Lower lobe of right lung (tissue), 2 donors: Measurements from ENCODE around the gene OIP5. TPM values are rescaled to one million over a fixed set of nuclear protein-coding genes. Genes with fewer than 3 reads are reported as not detected.
"Not testable (repeated sequence)": the region's sequence is repeated elsewhere in the genome, so short reads cannot be mapped to it uniquely, and the experiment has no call there.

Experiments
- ATAC-seq, 2 donors: fragments of 200-7000 bp; cut with Tn5 transposase; one replicate each; pipeline ENCODE4 v1.9.1; 2020 to 2022; ENCODE audit warnings: mild to moderate bottlenecking in 2 of 2, moderate library complexity in 2 of 2
- DNase-seq: peaks from one replicate; pipeline ENCODE4 v3.0.0-alpha.2; 2020
- H3K27ac ChIP-seq: fragments of 200-600 bp; one replicate; pipeline ENCODE4 v1.8.0; 2022
- H3K27me3 ChIP-seq: fragments of 200-600 bp; one replicate; pipeline ENCODE4 v1.8.0; 2022; ENCODE audit warnings: low read depth
- H3K36me3 ChIP-seq: fragments of 200-600 bp; one replicate; pipeline ENCODE4 v1.8.0; 2022; ENCODE audit warnings: mild to moderate bottlenecking
- H3K4me1 ChIP-seq: fragments of 200-600 bp; one replicate; pipeline ENCODE4 v1.8.0; 2022
- H3K4me3 ChIP-seq: fragments of 200-600 bp; one replicate; pipeline ENCODE4 v1.8.0; 2022; ENCODE audit warnings: mild to moderate bottlenecking
- H3K9me3 ChIP-seq: fragments of 200-600 bp; one replicate; pipeline ENCODE4 v1.8.0; 2022
- intact Hi-C: fragments of 100-400 bp; cut with DNase I; formaldehyde crosslinking; loops from one replicate; pipeline ENCODE4 v1.11.0; 2022
- total RNA-seq: library from RNA; stranded (reverse); fragmentation: NEBNext Ultra II Directional; extraction: Animal tissue kit (Norgen Biotek cat#: 25700); gene quantifications from one replicate; pipeline ENCODE4 v1.2.1, GENCODE V29; 2021
- TF ChIP-seq, protein P1 (sequence below): fragments of 200-600 bp; IDR thresholded peaks from one replicate; pipeline ENCODE4 v1.8.0; 2022; ENCODE audit warnings: antibody characterized with exemption, mild to moderate bottlenecking
- donor health status: DM: no; HTN: yes; CAD: no; lungs with severe emphysema.

The OIP5 gene
- total RNA-seq, 1 donor from 2014 or later = 0.62 TPM

DNA sequence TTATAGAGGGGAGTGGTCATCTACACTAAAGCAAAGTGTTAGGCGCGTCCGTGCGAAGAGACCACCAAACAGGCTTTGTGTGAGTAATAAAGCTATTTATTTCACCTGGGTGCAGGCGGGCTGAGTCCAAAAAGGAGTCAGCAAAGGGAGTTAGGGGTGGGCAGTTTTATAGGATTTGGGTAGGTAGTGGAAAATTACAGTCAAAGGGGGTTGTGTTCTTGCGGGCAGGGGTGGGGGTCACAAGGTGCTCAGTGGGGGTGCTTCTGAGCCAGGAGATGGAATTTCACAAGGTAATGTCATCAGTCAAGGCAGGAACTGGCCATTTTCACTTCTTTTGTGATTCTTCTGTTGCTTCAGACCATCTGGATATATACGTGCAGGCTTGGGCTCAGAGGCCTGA lies 47.1 kb downstream of the OIP5 start:
- peak overlapping the region; percentile 94 for H3K27ac ChIP-seq
- H3K36me3 ChIP-seq = peaks cover 44% of the 10 kb centered on the region
- TF ChIP-seq, protein P1, sequence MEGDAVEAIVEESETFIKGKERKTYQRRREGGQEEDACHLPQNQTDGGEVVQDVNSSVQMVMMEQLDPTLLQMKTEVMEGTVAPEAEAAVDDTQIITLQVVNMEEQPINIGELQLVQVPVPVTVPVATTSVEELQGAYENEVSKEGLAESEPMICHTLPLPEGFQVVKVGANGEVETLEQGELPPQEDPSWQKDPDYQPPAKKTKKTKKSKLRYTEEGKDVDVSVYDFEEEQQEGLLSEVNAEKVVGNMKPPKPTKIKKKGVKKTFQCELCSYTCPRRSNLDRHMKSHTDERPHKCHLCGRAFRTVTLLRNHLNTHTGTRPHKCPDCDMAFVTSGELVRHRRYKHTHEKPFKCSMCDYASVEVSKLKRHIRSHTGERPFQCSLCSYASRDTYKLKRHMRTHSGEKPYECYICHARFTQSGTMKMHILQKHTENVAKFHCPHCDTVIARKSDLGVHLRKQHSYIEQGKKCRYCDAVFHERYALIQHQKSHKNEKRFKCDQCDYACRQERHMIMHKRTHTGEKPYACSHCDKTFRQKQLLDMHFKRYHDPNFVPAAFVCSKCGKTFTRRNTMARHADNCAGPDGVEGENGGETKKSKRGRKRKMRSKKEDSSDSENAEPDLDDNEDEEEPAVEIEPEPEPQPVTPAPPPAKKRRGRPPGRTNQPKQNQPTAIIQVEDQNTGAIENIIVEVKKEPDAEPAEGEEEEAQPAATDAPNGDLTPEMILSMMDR = no peak
- H3K9me3 ChIP-seq = no peaks in the 10 kb centered on the region
- intact Hi-C loops = no loop called here
- no peaks in the 10 kb centered on the region for H3K27me3 ChIP-seq
- H3K4me1 ChIP-seq = peaks cover 37% of the 10 kb centered on the region
- DNase-seq (no peak), ATAC-seq (no peak)
- H3K4me3 ChIP-seq = peak overlapping the region; percentile 98

DNA sequence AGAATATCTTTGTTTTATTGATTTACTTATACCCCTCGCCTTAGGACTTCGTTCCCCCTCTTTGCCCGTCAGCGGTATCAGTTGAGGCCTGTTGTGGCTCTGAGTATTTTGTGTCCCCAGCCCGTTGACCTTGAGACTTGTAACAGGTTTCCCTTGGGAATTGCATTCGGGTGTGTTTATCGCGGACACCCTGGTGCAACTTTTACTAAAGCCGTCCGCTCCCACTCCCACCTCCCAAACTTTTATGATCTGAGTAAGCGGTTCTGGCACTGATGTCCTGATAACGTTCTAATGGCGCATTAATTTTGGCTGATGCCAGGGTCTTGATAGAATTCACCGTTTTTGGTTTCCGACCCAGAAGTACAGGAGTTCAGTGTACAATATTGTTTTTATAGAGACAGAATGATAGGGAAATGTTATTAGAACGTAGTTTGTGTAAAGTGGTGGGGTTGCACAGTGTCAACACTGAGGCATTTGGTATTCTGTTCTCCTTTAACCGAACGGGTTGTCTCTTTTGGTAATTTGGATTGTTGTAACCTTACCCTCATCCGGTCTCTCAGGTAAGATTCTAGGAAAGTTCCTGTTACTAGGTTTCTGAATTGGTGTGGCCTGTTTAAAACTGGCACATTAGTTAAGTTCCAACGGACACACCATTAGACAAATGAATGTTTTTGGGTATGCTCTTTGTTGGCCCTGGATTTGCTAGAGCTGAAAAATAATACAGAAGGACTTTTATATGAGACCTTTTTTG lies 47.8 kb downstream of the OIP5 start:
- intact Hi-C loops = no loop called here
- peak in 1 of 2 donors; percentile 12 for ATAC-seq
- Histone ChIP-seq H3K9me3 (no peaks in the 10 kb centered on the region), H3K36me3 (peaks cover 51% of the 10 kb centered on the region), H3K4me3 (peak overlapping the region; percentile 98), H3K27ac (peak overlapping the region; percentile 94), H3K27me3 (no peaks in the 10 kb centered on the region), H3K4me1 (peaks cover 37% of the 10 kb centered on the region)
- TF ChIP-seq, protein P1 = no peak
- DNase-seq = no peak

DNA sequence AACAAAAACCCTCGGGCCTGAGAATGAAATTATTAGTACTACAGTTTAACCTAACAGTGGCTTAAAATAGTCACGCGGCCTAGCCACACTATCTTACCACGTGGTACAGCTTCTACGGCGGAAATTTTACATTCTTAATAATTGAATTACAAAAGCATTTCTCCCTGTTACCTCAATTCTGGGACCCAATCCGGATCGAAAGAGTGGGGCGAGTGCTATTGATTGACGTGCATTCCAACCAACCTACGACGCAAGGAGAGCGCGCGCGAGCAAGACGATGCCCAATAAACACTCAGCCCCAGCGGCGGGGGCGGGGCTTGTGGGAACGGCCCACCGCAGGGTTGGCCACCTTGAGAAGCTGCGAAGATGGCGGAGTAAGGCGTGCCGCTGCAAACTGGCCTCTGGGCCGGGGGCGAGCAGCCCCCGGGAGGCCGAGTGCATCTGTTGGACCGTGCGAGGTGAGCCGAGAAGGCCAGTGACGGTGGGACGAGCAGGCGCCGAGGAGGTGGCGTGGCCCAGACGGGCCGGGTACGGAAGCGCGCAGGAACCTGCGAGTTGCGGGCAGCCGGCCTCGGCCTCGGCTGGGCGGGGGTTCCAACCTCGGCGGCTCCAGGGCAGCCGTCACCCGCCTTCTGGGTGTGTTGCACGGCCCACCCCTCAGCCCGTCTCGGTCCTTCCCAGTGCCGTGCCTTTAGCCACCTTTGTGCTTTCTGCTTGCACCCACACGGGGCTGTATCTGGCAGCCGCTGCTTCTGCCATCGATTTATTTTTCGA lies 48.6 kb downstream of the OIP5 start:
- Histone ChIP-seq H3K36me3 (peaks cover 51% of the 10 kb centered on the region), H3K27me3 (no peaks in the 10 kb centered on the region), H3K27ac (peak overlapping the region; percentile 94), H3K4me1 (peaks cover 37% of the 10 kb centered on the region), H3K4me3 (peak overlapping the region; percentile 98), H3K9me3 (no peaks in the 10 kb centered on the region)
- TF ChIP-seq, protein P1 = no peak
- peak; percentile 99 to 100 for ATAC-seq
- peak; percentile 98 for DNase-seq
- intact Hi-C loops = no loop called here

DNA sequence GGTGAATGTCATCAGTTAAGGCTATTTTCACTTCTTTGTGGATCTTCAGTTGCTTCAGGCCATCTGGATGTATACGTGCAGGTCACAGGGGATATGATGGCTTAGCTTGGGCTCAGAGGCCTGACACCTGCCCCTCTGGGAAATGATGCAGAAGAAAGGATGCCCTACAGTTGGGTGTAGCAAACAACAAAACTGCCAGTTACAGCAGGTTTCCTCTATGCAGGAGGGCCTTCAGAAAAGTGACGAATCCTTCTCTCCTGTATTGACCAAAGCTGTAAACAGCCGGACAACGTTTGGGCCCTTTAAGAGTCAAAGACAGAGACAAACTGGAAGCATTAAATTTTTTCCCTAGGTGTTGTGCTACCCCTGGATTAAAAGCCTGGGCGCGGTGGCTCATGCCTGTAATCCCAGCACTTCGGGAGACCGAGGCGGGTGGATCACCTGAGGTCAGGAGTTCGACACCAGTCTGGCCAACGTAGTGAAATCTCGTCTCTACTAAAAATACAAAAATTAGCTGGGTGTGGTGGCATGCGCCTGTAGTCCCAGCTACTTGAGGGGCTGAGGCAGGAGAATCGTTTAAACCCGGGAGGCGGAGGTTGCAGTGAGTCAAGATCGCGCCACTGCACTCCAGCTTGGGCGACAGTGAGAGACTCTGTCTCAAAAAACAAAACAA lies 49.3 kb downstream of the OIP5 start:
- H3K9me3 ChIP-seq, ATAC-seq, H3K27me3 ChIP-seq, DNase-seq, intact Hi-C loops: not testable (repeated sequence)
- Histone ChIP-seq H3K27ac (peak overlapping the region; percentile 94), H3K4me1 (peaks cover 33% of the 10 kb centered on the region), H3K4me3 (peak overlapping the region; percentile 98), H3K36me3 (peaks cover 50% of the 10 kb centered on the region)

DNA sequence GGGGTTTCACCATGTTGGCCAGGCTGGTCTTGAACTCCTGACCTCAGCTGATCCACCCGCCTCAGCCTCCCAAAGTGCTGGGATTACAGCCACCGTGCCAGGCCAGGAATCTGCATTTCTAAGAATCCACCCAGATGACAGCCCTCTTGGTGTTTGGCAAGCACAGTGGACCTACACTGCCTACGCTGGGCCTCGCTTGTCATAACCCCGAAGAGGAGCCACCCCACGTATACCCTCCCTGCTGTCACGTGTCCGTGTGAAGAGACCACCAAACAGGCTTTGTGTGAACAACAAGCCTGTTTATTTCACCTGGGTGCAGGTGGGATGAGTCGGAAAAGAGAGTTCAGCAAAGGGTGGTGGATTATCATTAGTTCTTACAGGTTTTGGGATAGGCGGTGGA lies 50.0 kb downstream of the OIP5 start:
- H3K4me3 ChIP-seq, DNase-seq, H3K27me3 ChIP-seq, H3K27ac ChIP-seq, H3K9me3 ChIP-seq, ATAC-seq, intact Hi-C loops: not testable (repeated sequence)
- H3K4me1 ChIP-seq = peaks cover 31% of the 10 kb centered on the region
- peaks cover 50% of the 10 kb centered on the region for H3K36me3 ChIP-seq

DNA sequence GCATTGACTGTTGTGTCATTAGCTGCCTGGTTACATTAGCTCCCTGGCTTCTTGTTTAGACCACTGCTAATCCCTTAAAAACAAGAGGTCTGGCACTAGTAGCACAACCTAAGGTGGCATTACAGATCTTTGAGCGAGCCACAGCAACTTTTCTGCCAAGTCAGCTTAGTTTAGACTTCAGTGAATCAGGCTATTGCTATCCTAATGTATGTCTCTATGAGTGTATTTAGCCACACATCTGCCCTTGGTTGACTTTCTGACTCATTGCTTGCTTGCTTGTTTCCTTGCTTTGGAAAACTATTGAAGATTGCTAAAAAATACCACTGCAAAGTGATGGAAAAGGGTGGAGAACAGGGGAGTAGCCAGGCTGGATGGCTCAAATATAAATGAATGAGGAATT lies 51.2 kb downstream of the OIP5 start:
- H3K4me1 ChIP-seq = peaks cover 19% of the 10 kb centered on the region
- no peaks in the 10 kb centered on the region for H3K27me3 ChIP-seq
- DNase-seq (no peak), ATAC-seq (no peak)
- intact Hi-C loops = no loop called here
- no peaks in the 10 kb centered on the region for H3K9me3 ChIP-seq
- TF ChIP-seq, protein P1 = no peak
- H3K4me3 ChIP-seq = no peak overlapping the region
- no peak overlapping the region for H3K27ac ChIP-seq
- peaks cover 50% of the 10 kb centered on the region for H3K36me3 ChIP-seq
